ENCODE data around the gene ALDH1L1. TPM values are rescaled to one million over a fixed set of nuclear protein-coding genes. Genes with fewer than 3 reads are reported as not detected.
A peak's percentile ranks its signal among the peaks of the same experiment; 100 is the strongest.

ALDH1L1 gene
- total and polyA plus RNA-seq, 7 donors, result 12.9 to 121 (median 40.1) TPM

- Histone ChIP-seq H3K4me1 (no peaks in the 10 kb centered on the region), H3K9me3 (no peaks in the 10 kb centered on the region), H3K27me3 (ENCODE audit: insufficient read depth in 3 of 3, low read length in 2 of 3) (no peaks in the 10 kb centered on the region), H3K36me3 (ENCODE audit: insufficient read depth in 1 of 2, low read depth in 1 of 2) (peaks cover 0 to 87% of the 10 kb centered on the region in 2 donors), H3K27ac (no peak overlapping the region), H3K4me3 (no peak overlapping the region)
- intact Hi-C loops (cut with DNase I), result no loop called here
- DNase-seq, result no peak
- ATAC-seq, result no peak
- WGBS, 3 donors, result 85 to 88% (median 87%) methylated on average over 7 of the region's 7 CpGs
- no peak for TF ChIP-seq CTCF (IDR thresholded peaks at IDR 0.05)
These were observed 30.3 kb downstream of the ALDH1L1 start for GRCh38 chr3:126149960-126150515.

- Histone ChIP-seq H3K27me3 (ENCODE audit: insufficient read depth in 3 of 3, low read length in 2 of 3) (no peaks in the 10 kb centered on the region), H3K36me3 (ENCODE audit: insufficient read depth in 1 of 2, low read depth in 1 of 2) (peaks cover 0 to 85% of the 10 kb centered on the region in 2 donors), H3K4me3 (no peak overlapping the region), H3K9me3 (no peaks in the 10 kb centered on the region), H3K4me1 (no peaks in the 10 kb centered on the region), H3K27ac (no peak overlapping the region)
- intact Hi-C loops (cut with DNase I), result no loop called here
- 78 to 88% (median 85%) methylated on average over 3 of the region's 3 CpGs for WGBS, 3 donors
- TF ChIP-seq CTCF (IDR thresholded peaks at IDR 0.05), result no peak
- no peak for DNase-seq
- ATAC-seq, result no peak
These were observed 31.0 kb downstream of the ALDH1L1 start for GRCh38 chr3:126149256-126149902.

- Histone ChIP-seq H3K4me1 (no peaks in the 10 kb centered on the region), H3K9me3 (no peaks in the 10 kb centered on the region), H3K27me3 (ENCODE audit: insufficient read depth in 3 of 3, low read length in 2 of 3) (no peaks in the 10 kb centered on the region), H3K4me3 (no peak overlapping the region), H3K36me3 (ENCODE audit: insufficient read depth in 1 of 2, low read depth in 1 of 2) (peaks cover 0 to 72% of the 10 kb centered on the region in 2 donors), H3K27ac (no peak overlapping the region)
- no peak for TF ChIP-seq CTCF (IDR thresholded peaks at IDR 0.05)
- ATAC-seq, result no peak
- DNase-seq, result peak in 1 of 2 donors; percentile 27
- intact Hi-C loops (cut with DNase I), result no loop called here
- WGBS, 3 donors, result 81 to 89% (median 83%) methylated on average over 15 of the region's 15 CpGs
These were observed 32.3 kb downstream of the ALDH1L1 start for GRCh38 chr3:126147932-126148683.

- Histone ChIP-seq H3K4me3 (no peak overlapping the region), H3K9me3 (no peaks in the 10 kb centered on the region), H3K36me3 (ENCODE audit: insufficient read depth in 1 of 2, low read depth in 1 of 2) (peaks cover 0 to 64% of the 10 kb centered on the region in 2 donors), H3K27ac (no peak overlapping the region), H3K4me1 (no peaks in the 10 kb centered on the region), H3K27me3 (ENCODE audit: insufficient read depth in 3 of 3, low read length in 2 of 3) (no peaks in the 10 kb centered on the region)
- intact Hi-C loops (cut with DNase I), result no loop called here
- peak in 1 of 2 donors; percentile 46 for DNase-seq
- no peak for TF ChIP-seq CTCF (IDR thresholded peaks at IDR 0.05)
- WGBS, 3 donors, result 91 to 96% (median 93%) methylated on average over 7 of the region's 7 CpGs
- ATAC-seq, result peak in 1 of 4 donors; percentile 25
These were observed 33.0 kb downstream of the ALDH1L1 start for GRCh38 chr3:126147147-126147931.

Data from psoas muscle (tissue), 8 donors.